AG10803 (cell line): Measurements from ENCODE around the gene UTP20.

Experiments
- DNase-seq: peaks from one replicate; pipeline ENCODE4 v3.0.0; 2010; ENCODE audit warnings: low read depth
- H3K4me3 ChIP-seq: 2 replicates; pipeline ENCODE4 v1.5.1; 2011; ENCODE audit warnings: mild to moderate bottlenecking, low read length, control low read depth
- CTCF ChIP-seq: conservative IDR thresholded peaks from 2 replicates; pipeline ENCODE4 v1.5.1; 2011; ENCODE audit warnings: mild to moderate bottlenecking, low read length, control low read depth, inconsistent platforms

UTP20 gene

GRCh38 chr12:101280006-101280505 lies at the start of gene UTP20:
TSS of gene UTP20 (plus strand) at chr12:101280105. CDS start at chr12:101280283, 178 bp downstream.
- H3K4me3 ChIP-seq = peak within 1 kb of the TSS; percentile 98
- no peak for TF ChIP-seq CTCF
- DNase-seq = peak; percentile 82

- peak; percentile 76 for DNase-seq
- H3K4me3 ChIP-seq = no peak overlapping the region
- TF ChIP-seq CTCF = no peak
Measured at GRCh38 chr12:101230547-101230946, 49.4 kb upstream of the UTP20 start.

GRCh38 chr12:101231636-101232035 lies 48.3 kb upstream of the UTP20 start:
- H3K4me3 ChIP-seq = no peak overlapping the region
- no peak for DNase-seq
- no peak for TF ChIP-seq CTCF

- no peak for DNase-seq
- no peak for TF ChIP-seq CTCF
- H3K4me3 ChIP-seq = no peak overlapping the region
Measured at GRCh38 chr12:101235686-101236085, 44.2 kb upstream of the UTP20 start.

GRCh38 chr12:101238306-101238705 lies 41.6 kb upstream of the UTP20 start:
- no peak for DNase-seq
- no peak overlapping the region for H3K4me3 ChIP-seq
- TF ChIP-seq CTCF = no peak

GRCh38 chr12:101238800-101239329 lies 41.0 kb upstream of the UTP20 start:
- TF ChIP-seq CTCF = no peak
- no peak overlapping the region for H3K4me3 ChIP-seq
- DNase-seq = no peak

- H3K4me3 ChIP-seq = no peak overlapping the region
- no peak for TF ChIP-seq CTCF
- no peak for DNase-seq
Measured at GRCh38 chr12:101243074-101243473, 36.8 kb upstream of the UTP20 start.
